Measurements from ENCODE around the gene LRRC17. TPM values are rescaled to one million over a fixed set of nuclear protein-coding genes. Genes with fewer than 3 reads are reported as not detected.

Gene LRRC17
- total and polyA plus RNA-seq, 2 donors (not counting 1 experiment from before 2014, with no cell fraction given): 0.86 to 1.4 TPM

DNA sequence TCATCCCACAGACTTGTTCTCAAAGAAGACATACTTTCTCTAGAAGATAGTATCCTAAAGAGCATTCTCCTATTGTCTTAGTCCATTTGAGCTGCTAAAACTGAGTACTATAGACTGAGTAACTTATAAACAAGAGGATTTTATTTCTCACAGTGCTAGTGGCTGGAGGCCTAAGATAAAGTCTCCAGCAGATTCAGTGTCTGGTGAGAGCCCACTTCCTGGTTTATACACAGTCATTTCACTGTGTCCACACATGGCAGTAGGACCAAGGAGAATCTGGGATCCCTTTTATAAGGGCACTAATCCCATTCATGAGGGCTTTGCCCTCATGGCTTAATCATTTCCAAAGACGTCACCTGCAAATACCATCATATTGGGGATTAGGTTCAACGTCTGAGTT is 68.7 kb downstream of the LRRC17 start:
- no peaks in the 10 kb centered on the region for H3K27me3 Mint-ChIP-seq
- H3K9me3 Mint-ChIP-seq (ENCODE audit: insufficient read depth): peaks cover 2% of the 10 kb centered on the region
- Histone ChIP-seq H2AFZ (ENCODE audit: insufficient read depth, low read depth, low read length, poor library complexity, severe bottlenecking) (no peak overlapping the region), H3K27ac (ENCODE audit: low read length in 2 of 2) (no peak overlapping the region), H3K9me3 (ENCODE audit: control extremely low read depth in 1 of 3, control insufficient read depth in 2 of 3, insufficient read depth in 1 of 3, low read length in 2 of 3) (no peaks in the 10 kb centered on the region), H3K79me2 (ENCODE audit: control insufficient read depth, insufficient read depth, low read length) (no peaks in the 10 kb centered on the region), H4K20me1 (ENCODE audit: control insufficient read depth, insufficient read depth, low read length, poor library complexity, severe bottlenecking) (no peaks in the 10 kb centered on the region), H3K36me3 (replicated peaks in 1 of 2; ENCODE audit: control extremely low read depth in 1 of 2, control insufficient read depth in 1 of 2, extremely low read depth in 1 of 2, insufficient read depth in 2 of 2, low read length in 1 of 2) (no peaks in the 10 kb centered on the region), H3K9ac (ENCODE audit: low read length) (no peak overlapping the region), H3K4me1 (ENCODE audit: control insufficient read depth in 2 of 2, insufficient read depth in 2 of 2, low read length in 2 of 2) (no peaks in the 10 kb centered on the region), H3K4me2 (replicated peaks; ENCODE audit: low read depth, low read length, poor library complexity, severe bottlenecking) (no peak overlapping the region), H3K27me3 (replicated peaks in 1 of 4; ENCODE audit: control extremely low read depth in 1 of 4, control insufficient read depth in 3 of 4, insufficient read depth in 4 of 4, low read length in 3 of 4) (no peaks in the 10 kb centered on the region), H3K4me3 (ENCODE audit: control extremely low read depth in 1 of 5, extremely low read depth in 1 of 5, insufficient read depth in 1 of 5, low read depth in 2 of 5, low read length in 4 of 5) (no peak overlapping the region)
- TF ChIP-seq, protein P1, sequence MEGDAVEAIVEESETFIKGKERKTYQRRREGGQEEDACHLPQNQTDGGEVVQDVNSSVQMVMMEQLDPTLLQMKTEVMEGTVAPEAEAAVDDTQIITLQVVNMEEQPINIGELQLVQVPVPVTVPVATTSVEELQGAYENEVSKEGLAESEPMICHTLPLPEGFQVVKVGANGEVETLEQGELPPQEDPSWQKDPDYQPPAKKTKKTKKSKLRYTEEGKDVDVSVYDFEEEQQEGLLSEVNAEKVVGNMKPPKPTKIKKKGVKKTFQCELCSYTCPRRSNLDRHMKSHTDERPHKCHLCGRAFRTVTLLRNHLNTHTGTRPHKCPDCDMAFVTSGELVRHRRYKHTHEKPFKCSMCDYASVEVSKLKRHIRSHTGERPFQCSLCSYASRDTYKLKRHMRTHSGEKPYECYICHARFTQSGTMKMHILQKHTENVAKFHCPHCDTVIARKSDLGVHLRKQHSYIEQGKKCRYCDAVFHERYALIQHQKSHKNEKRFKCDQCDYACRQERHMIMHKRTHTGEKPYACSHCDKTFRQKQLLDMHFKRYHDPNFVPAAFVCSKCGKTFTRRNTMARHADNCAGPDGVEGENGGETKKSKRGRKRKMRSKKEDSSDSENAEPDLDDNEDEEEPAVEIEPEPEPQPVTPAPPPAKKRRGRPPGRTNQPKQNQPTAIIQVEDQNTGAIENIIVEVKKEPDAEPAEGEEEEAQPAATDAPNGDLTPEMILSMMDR (IDR thresholded peaks at IDR 0.05): no peak
- TF ChIP-seq EZH2 (IDR thresholded peaks at IDR 0.05; ENCODE audit: borderline replicate concordance, insufficient read depth, low read depth, low read length, poor library complexity, severe bottlenecking): no peak
- H3K4me3 Mint-ChIP-seq: no peak overlapping the region
- ChIA-PET CTCF (no interaction called here), POLR2A (no interaction called here)
- intact Hi-C loops (cut with micrococcal nuclease): no loop called here
- 92% methylated on average over 2 of the region's 2 CpGs for WGBS (ENCODE audit: insufficient coverage)
- DNase-seq: no peak
- no peaks in the 10 kb centered on the region for H3K4me1 Mint-ChIP-seq
- H3K27ac Mint-ChIP-seq: no peak overlapping the region
- no peak for ATAC-seq (ENCODE audit: low read depth)

DNA sequence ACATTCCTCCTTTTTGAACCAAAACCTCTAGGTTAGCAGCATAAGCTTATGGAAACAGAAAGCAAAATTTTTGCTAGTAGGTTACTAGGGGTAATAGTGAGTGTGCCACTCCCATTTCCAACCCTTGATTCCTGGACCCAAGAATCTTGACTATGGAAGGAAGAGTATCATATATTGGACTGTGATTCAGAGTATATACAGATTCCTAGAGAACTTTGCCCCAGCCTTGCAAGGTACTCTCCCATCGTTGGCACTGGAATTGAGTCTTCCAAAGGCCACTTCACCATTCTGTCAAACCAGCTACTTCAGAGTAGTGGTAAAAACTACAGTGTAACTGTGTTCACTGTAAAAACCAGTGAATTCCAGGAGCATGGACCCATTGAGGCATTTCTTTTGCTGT is 69.4 kb downstream of the LRRC17 start:
- ATAC-seq (ENCODE audit: low read depth) (no peak), DNase-seq (no peak)
- Mint-ChIP-seq H3K9me3 (ENCODE audit: insufficient read depth) (peaks cover 2% of the 10 kb centered on the region), H3K4me3 (no peak overlapping the region), H3K27ac (no peak overlapping the region), H3K27me3 (no peaks in the 10 kb centered on the region), H3K4me1 (no peaks in the 10 kb centered on the region)
- Histone ChIP-seq H3K9me3 (ENCODE audit: control extremely low read depth in 1 of 3, control insufficient read depth in 2 of 3, insufficient read depth in 1 of 3, low read length in 2 of 3) (no peaks in the 10 kb centered on the region), H3K27me3 (replicated peaks in 1 of 4; ENCODE audit: control extremely low read depth in 1 of 4, control insufficient read depth in 3 of 4, insufficient read depth in 4 of 4, low read length in 3 of 4) (no peaks in the 10 kb centered on the region), H3K4me2 (replicated peaks; ENCODE audit: low read depth, low read length, poor library complexity, severe bottlenecking) (no peak overlapping the region), H3K36me3 (replicated peaks in 1 of 2; ENCODE audit: control extremely low read depth in 1 of 2, control insufficient read depth in 1 of 2, extremely low read depth in 1 of 2, insufficient read depth in 2 of 2, low read length in 1 of 2) (no peaks in the 10 kb centered on the region), H4K20me1 (ENCODE audit: control insufficient read depth, insufficient read depth, low read length, poor library complexity, severe bottlenecking) (no peaks in the 10 kb centered on the region), H3K9ac (ENCODE audit: low read length) (no peak overlapping the region), H2AFZ (ENCODE audit: insufficient read depth, low read depth, low read length, poor library complexity, severe bottlenecking) (no peak overlapping the region), H3K27ac (ENCODE audit: low read length in 2 of 2) (no peak overlapping the region), H3K4me1 (ENCODE audit: control insufficient read depth in 2 of 2, insufficient read depth in 2 of 2, low read length in 2 of 2) (no peaks in the 10 kb centered on the region), H3K4me3 (ENCODE audit: control extremely low read depth in 1 of 5, extremely low read depth in 1 of 5, insufficient read depth in 1 of 5, low read depth in 2 of 5, low read length in 4 of 5) (no peak overlapping the region), H3K79me2 (ENCODE audit: control insufficient read depth, insufficient read depth, low read length) (no peaks in the 10 kb centered on the region)
- ChIA-PET POLR2A (no interaction called here), CTCF (no interaction called here)
- WGBS (ENCODE audit: insufficient coverage): no CpG with 5 or more reads among the region's 1 CpG
- no peak for TF ChIP-seq EZH2 (IDR thresholded peaks at IDR 0.05; ENCODE audit: borderline replicate concordance, insufficient read depth, low read depth, low read length, poor library complexity, severe bottlenecking)
- TF ChIP-seq, protein P1 (IDR thresholded peaks at IDR 0.05): no peak
- intact Hi-C loops (cut with micrococcal nuclease): no loop called here
